WTC11 (cell line): ENCODE measurements around the gene STRAP. TPM values are rescaled to one million over a fixed set of nuclear protein-coding genes. Genes with fewer than 3 reads are reported as not detected.

Source experiments
- ATAC-seq: fragments of 200-7000 bp; cut with Tn5 transposase; 2 replicates; pipeline ENCODE4 v1.10.0; 2021; ENCODE audit warnings: mild to moderate bottlenecking, moderate library complexity
- CTCF ChIA-PET: fragments of 300-600 bp; sonication (Branson Sonifier 250); formaldehyde crosslinking; loops from one replicate; lab custom pipeline; 2021; ENCODE audit warnings: antibody characterized with exemption; lab: Charles Lee
- POLR2A ChIA-PET: fragments of 350-600 bp; sonication (Branson Sonifier 250); formaldehyde crosslinking; loops from one replicate; lab custom pipeline; 2021; ENCODE audit warnings: antibody characterized with exemption; lab: Charles Lee
- DNase-seq: peaks from one replicate; pipeline ENCODE4 v3.0.0; 2021; ENCODE audit warnings: low spot score
- H3K27ac Mint-ChIP-seq: 2 replicates; pipeline ENCODE4 v1.8.0; 2021; ENCODE audit warnings: mixed read lengths
- H3K27me3 Mint-ChIP-seq: 2 replicates; pipeline ENCODE4 v1.8.0; 2021; ENCODE audit warnings: low read depth, mild to moderate bottlenecking, moderate library complexity, mixed read lengths
- H3K36me3 Mint-ChIP-seq: 2 replicates; pipeline ENCODE4 v1.8.0; 2021; ENCODE audit warnings: mixed read lengths
- H3K4me1 Mint-ChIP-seq: 2 replicates; pipeline ENCODE4 v1.8.0; 2022; ENCODE audit warnings: mixed read lengths
- H3K4me3 Mint-ChIP-seq: 2 replicates; pipeline ENCODE4 v1.8.0; 2021; ENCODE audit warnings: mild to moderate bottlenecking, moderate library complexity, mixed read lengths
- H3K9me3 Mint-ChIP-seq: 2 replicates; pipeline ENCODE4 v1.8.0; 2021; ENCODE audit warnings: mixed read lengths
- ATF1 ChIP-seq: sonication (generic); formaldehyde crosslinking; IDR thresholded peaks from 2 replicates; pipeline ENCODE4 v1.8.1; 2023; ENCODE audit warnings: mild to moderate bottlenecking, moderate library complexity, missing genetic modification reagents
- CBFB ChIP-seq: sonication (generic); formaldehyde crosslinking; IDR thresholded peaks from 2 replicates; pipeline ENCODE4 v1.8.1; 2022; ENCODE audit warnings: mild to moderate bottlenecking, low read depth, missing genetic modification reagents
- CREB1 ChIP-seq: sonication (generic); formaldehyde crosslinking; IDR thresholded peaks from 2 replicates; pipeline ENCODE4 v1.8.0; 2023; ENCODE audit warnings: mild to moderate bottlenecking, missing genetic modification reagents
- ERG ChIP-seq: fragments of 250-450 bp; sonication (Bioruptor Pico); IDR thresholded peaks from 2 replicates; pipeline ENCODE4 v1.8.0; 2021; ENCODE audit warnings: mild to moderate bottlenecking
- FOXP1 ChIP-seq: sonication (generic); formaldehyde crosslinking; IDR thresholded peaks from 2 replicates; pipeline ENCODE4 v1.8.0; 2022; ENCODE audit warnings: missing genetic modification reagents, mild to moderate bottlenecking, moderate library complexity, borderline replicate concordance
- GRHL2 ChIP-seq: fragments of 250-450 bp; sonication (Bioruptor Pico); IDR thresholded peaks from 2 replicates; pipeline ENCODE4 v1.8.0; 2022; ENCODE audit warnings: mild to moderate bottlenecking, moderate library complexity; ENCODE audit not compliant: insufficient replicate concordance, severe bottlenecking
- HMGXB4 ChIP-seq: sonication (generic); formaldehyde crosslinking; IDR thresholded peaks from 2 replicates; pipeline ENCODE4 v1.8.1; 2023; ENCODE audit warnings: mild to moderate bottlenecking, moderate library complexity, missing genetic modification reagents
- JAZF1 ChIP-seq: fragments of 250-450 bp; sonication (Bioruptor Pico); IDR thresholded peaks from 2 replicates; pipeline ENCODE4 v1.9.0; 2021; ENCODE audit warnings: moderate library complexity, mild to moderate bottlenecking, inconsistent platforms
- KAT7 ChIP-seq: sonication (generic); formaldehyde crosslinking; IDR thresholded peaks from 2 replicates; pipeline ENCODE4 v1.8.1; 2023; ENCODE audit warnings: missing genetic modification reagents, mild to moderate bottlenecking, borderline replicate concordance
- MAX ChIP-seq: sonication (generic); formaldehyde crosslinking; IDR thresholded peaks from 2 replicates; pipeline ENCODE4 v1.8.0; 2022; ENCODE audit warnings: mild to moderate bottlenecking, missing genetic modification reagents
- NFATC4 ChIP-seq: fragments of 250-450 bp; sonication (Bioruptor Pico); IDR thresholded peaks from 2 replicates; pipeline ENCODE4 v1.9.0; 2021; ENCODE audit warnings: mild to moderate bottlenecking
- NR1H2 ChIP-seq: sonication (generic); formaldehyde crosslinking; IDR thresholded peaks from 2 replicates; pipeline ENCODE4 v1.9.0; 2021; ENCODE audit warnings: mild to moderate bottlenecking, moderate library complexity, missing genetic modification reagents
- NR2C2 ChIP-seq: sonication (generic); formaldehyde crosslinking; IDR thresholded peaks from 2 replicates; pipeline ENCODE4 v1.8.0; 2022; ENCODE audit warnings: mild to moderate bottlenecking, missing genetic modification reagents
- NR3C1 ChIP-seq: sonication (generic); formaldehyde crosslinking; conservative IDR thresholded peaks from 2 replicates; pipeline ENCODE4 v1.8.1; 2023; ENCODE audit warnings: low read depth, mild to moderate bottlenecking, missing genetic modification reagents
- RELA ChIP-seq: sonication (generic); formaldehyde crosslinking; IDR thresholded peaks from 2 replicates; pipeline ENCODE4 v1.8.1; 2022; ENCODE audit warnings: missing genetic modification reagents, mild to moderate bottlenecking, borderline replicate concordance
- SMAD3 ChIP-seq: sonication (generic); formaldehyde crosslinking; IDR thresholded peaks from 2 replicates; pipeline ENCODE4 v1.8.0; 2022; ENCODE audit warnings: missing genetic modification reagents, mild to moderate bottlenecking, borderline replicate concordance
- SOX15 ChIP-seq: fragments of 250-450 bp; sonication (Bioruptor Pico); IDR thresholded peaks from 2 replicates; pipeline ENCODE4 v1.9.0; 2021; ENCODE audit warnings: mild to moderate bottlenecking
- ZBTB43 ChIP-seq: sonication (generic); formaldehyde crosslinking; IDR thresholded peaks from 2 replicates; pipeline ENCODE4 v1.8.1; 2023; ENCODE audit warnings: mild to moderate bottlenecking, missing genetic modification reagents
- ZNF138 ChIP-seq: sonication (generic); formaldehyde crosslinking; conservative IDR thresholded peaks from 2 replicates; pipeline ENCODE4 v1.8.1; 2022; ENCODE audit warnings: mild to moderate bottlenecking, moderate library complexity, missing genetic modification reagents
- ZNF317 ChIP-seq: sonication (generic); formaldehyde crosslinking; IDR thresholded peaks from 2 replicates; pipeline ENCODE4 v1.8.1; 2023; ENCODE audit warnings: low read depth, mild to moderate bottlenecking, moderate library complexity, missing genetic modification reagents, borderline replicate concordance
- ZNF416 ChIP-seq: fragments of 250-450 bp; sonication (Bioruptor Pico); IDR thresholded peaks from 2 replicates; pipeline ENCODE4 v1.9.0; 2021; ENCODE audit warnings: mild to moderate bottlenecking, inconsistent platforms
- ZNF671 ChIP-seq: fragments of 250-450 bp; sonication (Bioruptor Pico); IDR thresholded peaks from 2 replicates; pipeline ENCODE4 v1.8.0; 2021; ENCODE audit warnings: mild to moderate bottlenecking
- ZSCAN18 ChIP-seq: fragments of 250-450 bp; sonication (Bioruptor Pico); IDR thresholded peaks from 2 replicates; pipeline ENCODE4 v2.1.2; 2022; ENCODE audit warnings: mild to moderate bottlenecking, moderate library complexity
- total RNA-seq: library from RNA; stranded (reverse); gene quantifications from 3 replicates; pipeline ENCODE4 v1.2.3, GENCODE V29; 2021

Gene STRAP
- total RNA-seq, 1 experiment from 2014 or later, result 221 TPM

GRCh38 chr12:15863984-15864383 is 18.2 kb upstream of the STRAP start:
- no peaks in the 10 kb centered on the region for H3K27me3 Mint-ChIP-seq
- no peaks in the 10 kb centered on the region for H3K9me3 Mint-ChIP-seq
- H3K36me3 Mint-ChIP-seq, result no peaks in the 10 kb centered on the region
- ChIA-PET CTCF (interaction anchor here (0.6 to 1.6 kb wide), 6 partner anchors 35 to 1108 kb away, joined by 3 to 15 read pairs (median 4); no protein-coding TSS in a partner anchor), POLR2A (interaction anchor here (1.1 kb wide), 1 partner anchor 76 kb away, joined by 3 read pairs; no protein-coding TSS in a partner anchor)
- no peak overlapping the region for H3K4me3 Mint-ChIP-seq
- TF ChIP-seq ATF1 (CRISPR knock-in tag) (no peak), NR3C1 (CRISPR knock-in tag) (no peak), CREB1 (CRISPR knock-in tag) (no peak), ZNF671 (no peak), ZSCAN18 (CRISPR knock-in tag) (no peak), JAZF1 (CRISPR knock-in tag) (no peak), FOXP1 (CRISPR knock-in tag) (no peak), SMAD3 (CRISPR knock-in tag) (no peak), MAX (no peak), NFATC4 (CRISPR knock-in tag) (no peak), ZBTB43 (CRISPR knock-in tag) (no peak), RELA (CRISPR knock-in tag) (no peak), KAT7 (no peak), ZNF138 (CRISPR knock-in tag) (no peak), CBFB (no peak), HMGXB4 (no peak), ZNF317 (no peak), NR2C2 (CRISPR knock-in tag) (no peak), GRHL2 (CRISPR knock-in tag) (no peak)
- peaks cover 25% of the 10 kb centered on the region for H3K4me1 Mint-ChIP-seq
- no peak for DNase-seq
- ATAC-seq, result no peak
- H3K27ac Mint-ChIP-seq, result 0 out of 2 replicates have a peak overlapping the region, but pooled peaks have one; percentile 58

- ChIA-PET CTCF (interaction anchor here (0.6 kb wide), 1 partner anchor 9 kb away, joined by 3 read pairs; no protein-coding TSS in a partner anchor), POLR2A (no interaction called here)
- H3K4me3 Mint-ChIP-seq, result no peak overlapping the region
- H3K27me3 Mint-ChIP-seq, result no peaks in the 10 kb centered on the region
- no peak overlapping the region; the same call in 1 of the 2 replicates for H3K27ac Mint-ChIP-seq
- H3K4me1 Mint-ChIP-seq, result peaks cover 40% of the 10 kb centered on the region
- DNase-seq, result no peak
- no peak for ATAC-seq
- no peaks in the 10 kb centered on the region for H3K9me3 Mint-ChIP-seq
- TF ChIP-seq NR1H2 (CRISPR knock-in tag) (no peak), ERG (CRISPR knock-in tag) (no peak), SOX15 (no peak), ZSCAN18 (CRISPR knock-in tag) (no peak), ZNF138 (CRISPR knock-in tag) (no peak), ZNF416 (CRISPR knock-in tag) (no peak)
- H3K36me3 Mint-ChIP-seq, result no peaks in the 10 kb centered on the region
Observed at GRCh38 chr12:15868186-15868585, 14.0 kb upstream of the STRAP start.
